Ovary (tissue), 9 donors: ENCODE data around the gene CSNK1G2. TPM values are rescaled to one million over a fixed set of nuclear protein-coding genes. Genes with fewer than 3 reads are reported as not detected.

Source experiments
- DNase-seq, 5 donors: peaks; one replicate each; pipeline ENCODE4 v3.0.0-alpha.2; 2019 to 2020
- H3K27ac ChIP-seq, 2 donors: fragments of 200-600 bp; one replicate each; pipeline versions ENCODE4 v1.5.1 to v1.8.0; 2019 to 2022
- H3K27me3 ChIP-seq: fragments of 200-600 bp; one replicate; pipeline ENCODE4 v1.8.0; 2022
- H3K36me3 ChIP-seq: fragments of 200-600 bp; sonication (generic); one replicate; pipeline ENCODE4 v1.5.1; 2019
- H3K4me1 ChIP-seq: one replicate; pipeline ENCODE4 v1.8.1; 2013; ENCODE audit warnings: mild to moderate bottlenecking, moderate library complexity; ENCODE audit not compliant: insufficient read depth
- H3K4me3 ChIP-seq: fragments of 200-600 bp; sonication (generic); one replicate; pipeline ENCODE4 v1.5.1; 2017
- H3K9me3 ChIP-seq, 2 donors: fragments of 200-600 bp in 1 of 2; sonication (generic) in 1 of 2; one replicate each; pipeline versions ENCODE4 v1.5.1 to v1.8.1; 2013 to 2019; ENCODE audit warnings: mild to moderate bottlenecking in 1 of 2, moderate library complexity in 1 of 2
- CTCF ChIP-seq, 3 donors: fragments of 450-650 bp in 2 of 3; fragments of 200-600 bp in 1 of 3; IDR thresholded peaks; one replicate each; pipeline versions ENCODE4 v1.5.1 to v1.8.0; 2016 to 2022; ENCODE audit warnings: antibody characterized with exemption in 3 of 3, mild to moderate bottlenecking in 1 of 3
- EP300 ChIP-seq: sonication (generic); formaldehyde crosslinking; IDR thresholded peaks from one replicate; pipeline ENCODE4 v1.6.1; 2017; ENCODE audit warnings: antibody characterized with exemption
- POLR2A ChIP-seq: fragments of 450-650 bp; IDR thresholded peaks from one replicate; pipeline ENCODE4 v1.6.1; 2017; ENCODE audit warnings: antibody characterized with exemption, mild to moderate bottlenecking, moderate library complexity
- WGBS, 3 donors: extraction: QIAGEN DNeasy Blood & Tissue Kit in 1 of 3; methylation state at CpG; one replicate each; pipeline versions ENCODE4 v1.1.5 to v1.1.7; 2013 to 2017; 5-methylcytosine and 5-hydroxymethylcytosine counted together
- intact Hi-C, 4 donors: fragments of 100-400 bp; cut with DNase I; formaldehyde crosslinking; loops; one replicate each; pipeline versions ENCODE4 v1.11.0 to v1.15.1; 2022 to 2023
- polyA plus RNA-seq, 2 donors: library from polyadenylated mRNA; stranded (reverse); fragments of 200-250 nt in 1 of 2; fragments of 350-450 nt in 1 of 2; fragmentation: Illumina TruSeq in 1 of 2; extraction: RNeasy Lipid Tissue Mini Kit (QIAGEN cat#74804) in 1 of 2; gene quantifications; one replicate each; pipeline ENCODE4 v1.2.3, GENCODE V29; 2013 to 2014
- total RNA-seq, 7 donors: library from RNA; depleted of rRNA in 2 of 7; stranded (reverse); fragments of >200 nt in 2 of 7; fragmentation: NEBNext Ultra II Directional in 3 of 7; extraction: Animal tissue kit (Norgen Biotek cat#: 25700) in 3 of 7; gene quantifications; one replicate each; pipeline versions ENCODE4 v1.1.0 to v1.2.4, GENCODE V29; 2016 to 2023
- donor health status: DM: no; HTN: no; CAD: no; lungs with moderate emphysema.
- donor health status: DM: no; HTN: no; CAD: no.
- donor health status: Bipolar disorder and iron deficiency.
- donor health status: DM: yes; HTN: yes; CAD: no.
- donor health status: DM: no; HTN: no; CAD: no.
- donor health status: DM: yes; HTN: yes; CAD: no.

The CSNK1G2 gene
- total and polyA plus RNA-seq, 9 donors = 5.9 to 65.4 (median 50.3) TPM

GRCh38 chr19:1956868-1957492 lies 16.0 kb downstream of the CSNK1G2 start:
- no peak for TF ChIP-seq EP300
- no peak for TF ChIP-seq POLR2A
- no peak for TF ChIP-seq CTCF (IDR thresholded peaks at IDR 0.05)
- intact Hi-C loops = loop anchor here in 1 of 4 donors (5.0 kb wide), 1 partner anchor 55 kb away; no protein-coding TSS in a partner anchor

GRCh38 chr19:1957562-1958248 lies 16.7 kb downstream of the CSNK1G2 start:
- no peaks in the 10 kb centered on the region for H3K9me3 ChIP-seq
- TF ChIP-seq POLR2A = no peak
- no peak for TF ChIP-seq EP300
- no peak for TF ChIP-seq CTCF (IDR thresholded peaks at IDR 0.05)
- no peak for DNase-seq
- H3K36me3 ChIP-seq = no peaks in the 10 kb centered on the region
- no peak overlapping the region for H3K4me3 ChIP-seq
- 85 to 87% (median 86%) methylated on average over 33 to 40 of the region's 40 CpGs for WGBS, 3 donors
- H3K27me3 ChIP-seq = no peaks in the 10 kb centered on the region
- peaks cover 16% of the 10 kb centered on the region for H3K4me1 ChIP-seq
- no peak overlapping the region for H3K27ac ChIP-seq
- intact Hi-C loops = loop anchor here in 1 of 4 donors (5.0 kb wide), 1 partner anchor 55 kb away; no protein-coding TSS in a partner anchor

More at GRCh38 chr19:1956868-1957492, 16.0 kb downstream of the CSNK1G2 start:
- H3K36me3 ChIP-seq = no peaks in the 10 kb centered on the region
- 61 to 74% (median 65%) methylated on average over 28 of the region's 28 CpGs for WGBS, 3 donors
- H3K9me3 ChIP-seq = no peaks in the 10 kb centered on the region
- H3K27me3 ChIP-seq = no peaks in the 10 kb centered on the region
- no peak overlapping the region for H3K4me3 ChIP-seq
- H3K27ac ChIP-seq = no peak overlapping the region
- peak in 1 of 5 donors; percentile 46 for DNase-seq
- H3K4me1 ChIP-seq = peaks cover 16% of the 10 kb centered on the region

GRCh38 chr19:1959928-1960589 lies 19.1 kb downstream of the CSNK1G2 start:
- no peak for DNase-seq
- no peaks in the 10 kb centered on the region for H3K9me3 ChIP-seq
- WGBS, 3 donors = 92 to 95% (median 93%) methylated on average over 32 of the region's 32 CpGs
- no peaks in the 10 kb centered on the region for H3K27me3 ChIP-seq
- intact Hi-C loops = loop anchor here in 1 of 4 donors (5.0 kb wide), 1 partner anchor 52 kb away; no protein-coding TSS in a partner anchor
- no peak overlapping the region for H3K4me3 ChIP-seq
- no peak for TF ChIP-seq CTCF (IDR thresholded peaks at IDR 0.05)
- TF ChIP-seq EP300 = no peak
- H3K4me1 ChIP-seq = peaks cover 16% of the 10 kb centered on the region
- H3K27ac ChIP-seq = no peak overlapping the region
- H3K36me3 ChIP-seq = no peaks in the 10 kb centered on the region

GRCh38 chr19:1961000-1961883 lies 20.3 kb downstream of the CSNK1G2 start:
- Histone ChIP-seq H3K27ac (peak overlapping the region in 1 of 2 donors; percentile 35), H3K36me3 (no peaks in the 10 kb centered on the region), H3K4me1 (peaks cover 13% of the 10 kb centered on the region), H3K9me3 (no peaks in the 10 kb centered on the region), H3K27me3 (no peaks in the 10 kb centered on the region), H3K4me3 (no peak overlapping the region)
- WGBS, 3 donors = 54 to 66% (median 64%) methylated on average over 42 of the region's 42 CpGs
- TF ChIP-seq CTCF (IDR thresholded peaks at IDR 0.05) (no peak), EP300 (no peak), POLR2A (no peak)
- intact Hi-C loops = no loop called here
- DNase-seq = peak in 1 of 5 donors; percentile 59
